Measurements from ENCODE around the gene REG4. TPM values are rescaled to one million over a fixed set of nuclear protein-coding genes. Genes with fewer than 3 reads are reported as not detected.

The REG4 gene
- total and polyA plus RNA-seq, 10 of the 15 experiments (the other 5 are each of a cell fraction or from before 2014, with no cell fraction given), result not detected

DNA sequence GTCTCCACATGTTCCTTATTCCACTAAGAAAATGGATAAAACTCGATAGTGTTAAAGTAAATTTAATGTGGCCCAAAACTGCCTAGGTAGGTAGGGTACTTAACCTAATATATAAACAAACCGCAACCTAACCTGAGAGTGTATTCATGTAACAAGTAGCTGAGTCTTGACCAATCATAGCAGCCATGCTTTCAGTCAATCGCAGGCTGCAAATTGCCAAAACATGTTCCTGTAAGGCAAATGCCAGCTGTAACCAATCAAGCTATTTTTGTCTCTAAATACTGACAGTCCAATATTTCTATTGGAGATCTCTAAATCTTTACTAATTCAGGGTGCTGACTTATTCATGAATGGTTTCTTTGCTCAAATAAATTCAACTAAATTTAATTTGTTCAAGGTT, 39.5 kb downstream of the REG4 start (continued):
- TF ChIP-seq, protein P1, sequence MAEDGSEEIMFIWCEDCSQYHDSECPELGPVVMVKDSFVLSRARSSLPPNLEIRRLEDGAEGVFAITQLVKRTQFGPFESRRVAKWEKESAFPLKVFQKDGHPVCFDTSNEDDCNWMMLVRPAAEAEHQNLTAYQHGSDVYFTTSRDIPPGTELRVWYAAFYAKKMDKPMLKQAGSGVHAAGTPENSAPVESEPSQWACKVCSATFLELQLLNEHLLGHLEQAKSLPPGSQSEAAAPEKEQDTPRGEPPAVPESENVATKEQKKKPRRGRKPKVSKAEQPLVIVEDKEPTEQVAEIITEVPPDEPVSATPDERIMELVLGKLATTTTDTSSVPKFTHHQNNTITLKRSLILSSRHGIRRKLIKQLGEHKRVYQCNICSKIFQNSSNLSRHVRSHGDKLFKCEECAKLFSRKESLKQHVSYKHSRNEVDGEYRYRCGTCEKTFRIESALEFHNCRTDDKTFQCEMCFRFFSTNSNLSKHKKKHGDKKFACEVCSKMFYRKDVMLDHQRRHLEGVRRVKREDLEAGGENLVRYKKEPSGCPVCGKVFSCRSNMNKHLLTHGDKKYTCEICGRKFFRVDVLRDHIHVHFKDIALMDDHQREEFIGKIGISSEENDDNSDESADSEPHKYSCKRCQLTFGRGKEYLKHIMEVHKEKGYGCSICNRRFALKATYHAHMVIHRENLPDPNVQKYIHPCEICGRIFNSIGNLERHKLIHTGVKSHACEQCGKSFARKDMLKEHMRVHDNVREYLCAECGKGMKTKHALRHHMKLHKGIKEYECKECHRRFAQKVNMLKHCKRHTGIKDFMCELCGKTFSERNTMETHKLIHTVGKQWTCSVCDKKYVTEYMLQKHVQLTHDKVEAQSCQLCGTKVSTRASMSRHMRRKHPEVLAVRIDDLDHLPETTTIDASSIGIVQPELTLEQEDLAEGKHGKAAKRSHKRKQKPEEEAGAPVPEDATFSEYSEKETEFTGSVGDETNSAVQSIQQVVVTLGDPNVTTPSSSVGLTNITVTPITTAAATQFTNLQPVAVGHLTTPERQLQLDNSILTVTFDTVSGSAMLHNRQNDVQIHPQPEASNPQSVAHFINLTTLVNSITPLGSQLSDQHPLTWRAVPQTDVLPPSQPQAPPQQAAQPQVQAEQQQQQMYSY (CRISPR knock-in tag; IDR thresholded peaks at IDR 0.05), result no peak
- no peak for TF ChIP-seq CEBPB (IDR thresholded peaks at IDR 0.05; ENCODE audit: borderline replicate concordance in 1 of 2, low read depth in 2 of 2, low read length in 2 of 2)
- TF ChIP-seq ASH2L (IDR thresholded peaks at IDR 0.05; ENCODE audit: borderline replicate concordance, low read depth), result no peak
- no peak for TF ChIP-seq NFYA (IDR thresholded peaks at IDR 0.05; ENCODE audit: borderline replicate concordance, low read depth, low read length)
- TF ChIP-seq KLF5 (IDR thresholded peaks at IDR 0.05; ENCODE audit: partially characterized antibody), result no peak
- no peak for TF ChIP-seq ATF7 (IDR thresholded peaks at IDR 0.05; ENCODE audit: low read depth)
- no peak for TF ChIP-seq CBX3 (IDR thresholded peaks at IDR 0.05; ENCODE audit: borderline replicate concordance, low read depth)
- no peak for TF ChIP-seq MEF2B (IDR thresholded peaks at IDR 0.05; ENCODE audit: partially characterized antibody, poor library complexity, severe bottlenecking)
- TF ChIP-seq GABPA (IDR thresholded peaks at IDR 0.05; ENCODE audit: low read depth), result no peak
- TF ChIP-seq SIN3A (IDR thresholded peaks at IDR 0.05; ENCODE audit: low read depth, low read length), result no peak

DNA sequence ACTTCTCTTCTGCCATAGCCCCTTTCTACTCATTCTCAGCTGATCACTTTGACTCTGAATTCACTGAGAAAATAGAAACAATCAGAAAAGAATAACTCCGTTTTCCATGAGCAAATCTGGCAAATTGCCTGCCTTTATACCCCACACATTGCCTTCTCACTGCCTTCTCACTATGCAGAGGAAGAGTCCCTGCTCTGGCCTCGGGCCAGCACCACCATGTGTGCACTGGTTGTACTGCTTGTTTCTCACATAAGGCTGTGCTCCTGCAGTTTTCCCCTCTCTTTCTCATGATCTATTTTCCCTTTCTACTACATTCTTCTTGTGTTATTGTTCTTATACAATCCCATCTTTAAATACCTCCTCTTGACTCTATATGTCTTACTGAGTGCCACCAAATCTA, 40.2 kb downstream of the REG4 start:
- POLR2A ChIA-PET, result no interaction called here
- no peaks in the 10 kb centered on the region for H3K4me1 ChIP-seq (ENCODE audit: control insufficient read depth, insufficient read depth, low read length)
- FAIRE-seq (no peak), DNase-seq (ENCODE audit: low read depth, low spot score) (no peak), ATAC-seq (no peak)
- H3K9me3 ChIP-seq (replicated peaks; ENCODE audit: control insufficient read depth, insufficient read depth, low read length), result no peaks in the 10 kb centered on the region
- H4K20me1 ChIP-seq (ENCODE audit: control insufficient read depth, insufficient read depth), result no peaks in the 10 kb centered on the region
- peaks cover 0 to 10% of the 10 kb centered on the region in 2 experiments; a peak in 2 of 4 replicates for H3K27me3 ChIP-seq (replicated peaks in 1 of 2; ENCODE audit: control insufficient read depth in 2 of 2, insufficient read depth in 2 of 2, low read length in 1 of 2)
- no peaks in the 10 kb centered on the region for H3K36me3 ChIP-seq (ENCODE audit: control insufficient read depth in 2 of 2, insufficient read depth in 2 of 2, low read length in 1 of 2)
- RAD21 ChIA-PET (ENCODE audit: unreplicated experiment), result no interaction called here
- in situ Hi-C loops (cut with MboI), result loop anchor here (5.0 kb wide), 1 partner anchor 36 kb away; no protein-coding TSS in a partner anchor
- H3K9ac ChIP-seq (ENCODE audit: control insufficient read depth, insufficient read depth, low read length), result no peak overlapping the region
- H3K79me2 ChIP-seq (ENCODE audit: control insufficient read depth, insufficient read depth, low read length), result no peaks in the 10 kb centered on the region
- 4% methylated on average over 2 of the region's 2 CpGs for WGBS (ENCODE audit: insufficient coverage, insufficient replicate concordance, low lambda C conversion rate, missing lambda C conversion rate)
- SMC1A ChIA-PET (ENCODE audit: uncharacterized antibody, unreplicated experiment), result no interaction called here
- no peak overlapping the region for H3K4me3 ChIP-seq
- CTCF ChIA-PET, result no interaction called here
- H3K27ac ChIP-seq (ENCODE audit: control insufficient read depth, insufficient read depth), result no peak overlapping the region
- H3K4me2 ChIP-seq (ENCODE audit: control insufficient read depth, insufficient read depth), result no peak overlapping the region
- H2AFZ ChIP-seq (ENCODE audit: control insufficient read depth, low read depth, low read length), result no peak overlapping the region
- intact Hi-C loops (cut with micrococcal nuclease; ENCODE audit: unreplicated experiment), result no loop called here
- BruUV-seq (replicated peaks), result no TSS peak
- TF ChIP-seq PAX5 (IDR thresholded peaks at IDR 0.05; ENCODE audit: borderline replicate concordance, low read depth, low read length) (no peak), EED (IDR thresholded peaks at IDR 0.05; ENCODE audit: low read depth) (no peak), EZH2 (IDR thresholded peaks at IDR 0.05; ENCODE audit: borderline replicate concordance, control insufficient read depth, low read depth, low read length) (no peak), RELA (IDR thresholded peaks at IDR 0.05; ENCODE audit: borderline replicate concordance, partially characterized antibody) (no peak), HDAC6 (IDR thresholded peaks at IDR 0.05; ENCODE audit: unreplicated experiment) (no peak), ZNF217 (IDR thresholded peaks at IDR 0.05) (no peak), PAX8 (IDR thresholded peaks at IDR 0.05) (no peak), CHD4 (IDR thresholded peaks at IDR 0.05) (no peak), SP1 (IDR thresholded peaks at IDR 0.05; ENCODE audit: low read depth, low read length) (no peak), EGR1 (IDR thresholded peaks at IDR 0.05; ENCODE audit: borderline replicate concordance in 1 of 2, low read depth in 2 of 2, low read length in 2 of 2) (no peak), BHLHE40 (IDR thresholded peaks at IDR 0.05; ENCODE audit: borderline replicate concordance in 1 of 2, low read depth in 2 of 2, low read length in 1 of 2) (no peak), YBX1 (IDR thresholded peaks at IDR 0.05) (no peak), SMARCA5 (IDR thresholded peaks at IDR 0.05) (no peak), BCL11A (IDR thresholded peaks at IDR 0.05; ENCODE audit: low read depth, low read length) (no peak)

Measured in GM12878 (cell line).